Testis (tissue), 2 donors: ENCODE measurements around the gene ZIC5.

Experiments
- CTCF ChIP-seq, 3 experiments: fragments of 450-650 bp in 2 of 3; fragments of 200-600 bp in 1 of 3; sonication (generic) in 1 of 3; IDR thresholded peaks; one replicate each; pipeline ENCODE4 v1.5.1; 2016 to 2019; ENCODE audit warnings: antibody characterized with exemption in 3 of 3, mild to moderate bottlenecking in 2 of 3, moderate library complexity in 1 of 3
- POLR2A ChIP-seq: fragments of 450-650 bp; IDR thresholded peaks from one replicate; pipeline ENCODE4 v1.6.1; 2017; ENCODE audit warnings: antibody characterized with exemption, mild to moderate bottlenecking, moderate library complexity

- no peak for TF ChIP-seq CTCF (IDR thresholded peaks at IDR 0.05)
- no peak for TF ChIP-seq POLR2A
These were observed 38.7 kb downstream of the ZIC5 start for GRCh38 chr13:99932912-99933311.
